Coronary artery (tissue), 2 donors: Measurements from ENCODE around the gene IGSF8.
"Not testable (repeated sequence)": the region's sequence is repeated elsewhere in the genome, so short reads cannot be mapped to it uniquely, and the experiment has no call there.

Experiments used
- DNase-seq: peaks from one replicate; pipeline ENCODE4 v3.0.0-alpha.2; 2017; ENCODE audit warnings: low spot score
- H3K27ac ChIP-seq, 2 donors: fragments of 200-600 bp; sonication (generic); one replicate each; pipeline ENCODE4 v1.5.1; 2016 to 2019
- H3K4me3 ChIP-seq: fragments of 200-600 bp; sonication (generic); 2 replicates; pipeline ENCODE4 v1.5.1; 2016; ENCODE audit warnings: mild to moderate bottlenecking, moderate library complexity
- TF ChIP-seq, protein P1 (sequence below): fragments of 200-600 bp; sonication (generic); IDR thresholded peaks from one replicate; pipeline ENCODE4 v1.5.1; 2019; ENCODE audit warnings: antibody characterized with exemption

The IGSF8 gene

DNA sequence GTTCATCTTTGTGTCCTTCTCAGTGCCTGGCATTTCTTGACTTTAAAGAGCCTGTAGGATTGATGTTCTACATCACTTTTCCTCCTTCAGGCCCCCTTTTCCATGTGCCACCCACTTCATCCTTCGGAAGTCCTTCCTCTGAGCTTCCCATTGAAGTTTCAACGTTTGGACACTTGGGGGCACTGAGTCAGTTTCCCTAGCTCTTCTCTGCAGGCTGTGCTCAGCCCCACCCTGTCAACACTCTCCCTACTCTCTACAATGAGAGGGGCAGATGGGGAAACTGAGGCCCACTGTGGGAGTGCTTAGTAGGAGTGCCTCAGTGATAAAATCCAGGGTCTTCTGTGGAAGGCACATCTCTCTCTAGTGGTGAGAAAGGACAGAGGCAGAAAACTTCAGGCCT, 40.3 kb downstream of the IGSF8 start:
- no peak for DNase-seq
- TF ChIP-seq, protein P1, sequence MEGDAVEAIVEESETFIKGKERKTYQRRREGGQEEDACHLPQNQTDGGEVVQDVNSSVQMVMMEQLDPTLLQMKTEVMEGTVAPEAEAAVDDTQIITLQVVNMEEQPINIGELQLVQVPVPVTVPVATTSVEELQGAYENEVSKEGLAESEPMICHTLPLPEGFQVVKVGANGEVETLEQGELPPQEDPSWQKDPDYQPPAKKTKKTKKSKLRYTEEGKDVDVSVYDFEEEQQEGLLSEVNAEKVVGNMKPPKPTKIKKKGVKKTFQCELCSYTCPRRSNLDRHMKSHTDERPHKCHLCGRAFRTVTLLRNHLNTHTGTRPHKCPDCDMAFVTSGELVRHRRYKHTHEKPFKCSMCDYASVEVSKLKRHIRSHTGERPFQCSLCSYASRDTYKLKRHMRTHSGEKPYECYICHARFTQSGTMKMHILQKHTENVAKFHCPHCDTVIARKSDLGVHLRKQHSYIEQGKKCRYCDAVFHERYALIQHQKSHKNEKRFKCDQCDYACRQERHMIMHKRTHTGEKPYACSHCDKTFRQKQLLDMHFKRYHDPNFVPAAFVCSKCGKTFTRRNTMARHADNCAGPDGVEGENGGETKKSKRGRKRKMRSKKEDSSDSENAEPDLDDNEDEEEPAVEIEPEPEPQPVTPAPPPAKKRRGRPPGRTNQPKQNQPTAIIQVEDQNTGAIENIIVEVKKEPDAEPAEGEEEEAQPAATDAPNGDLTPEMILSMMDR: no peak
- H3K4me3 ChIP-seq: no peak overlapping the region
- no peak overlapping the region for H3K27ac ChIP-seq

DNA sequence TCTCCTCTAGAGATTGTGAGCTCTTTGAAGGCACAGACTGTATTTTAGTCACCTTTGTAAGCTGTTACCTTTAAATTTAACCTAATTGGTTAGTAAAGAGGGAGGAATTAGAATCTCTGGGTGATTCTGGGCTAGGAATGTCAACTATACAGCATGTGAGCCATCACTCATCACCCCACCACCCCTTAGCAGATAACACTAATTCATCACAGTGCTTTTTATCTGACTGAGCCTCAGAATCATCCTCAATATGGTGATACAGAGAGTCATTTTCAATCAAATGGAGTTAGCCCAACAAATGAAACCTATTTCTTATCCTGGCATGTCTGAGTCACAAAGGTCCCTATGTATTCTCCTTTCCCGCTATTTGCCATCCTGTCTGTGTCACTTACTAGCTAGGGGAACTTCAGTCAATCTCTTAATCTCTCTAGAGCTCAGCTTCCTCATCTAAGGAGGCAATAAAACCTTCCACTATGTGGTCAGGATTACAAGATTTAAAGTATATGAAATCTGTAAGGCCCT, 41.7 kb downstream of the IGSF8 start:
- Histone ChIP-seq H3K4me3 (no peak overlapping the region), H3K27ac (no peak overlapping the region)
- TF ChIP-seq, protein P1: no peak
- no peak for DNase-seq

- TF ChIP-seq, protein P1: no peak
- Histone ChIP-seq H3K27ac (no peak overlapping the region), H3K4me3 (no peak overlapping the region)
- no peak for DNase-seq
Measured at GRCh38 chr1:160053548-160054365, 44.7 kb downstream of the IGSF8 start.

GRCh38 chr1:160052936-160053335, 45.5 kb downstream of the IGSF8 start:
- TF ChIP-seq, protein P1: no peak
- no peak for DNase-seq
- H3K27ac ChIP-seq: no peak overlapping the region
- no peak overlapping the region for H3K4me3 ChIP-seq

- H3K4me3 ChIP-seq: no peak overlapping the region
- TF ChIP-seq, protein P1: no peak
- H3K27ac ChIP-seq: no peak overlapping the region
- DNase-seq: no peak
Measured at GRCh38 chr1:160050619-160051018, 47.8 kb downstream of the IGSF8 start.

DNA sequence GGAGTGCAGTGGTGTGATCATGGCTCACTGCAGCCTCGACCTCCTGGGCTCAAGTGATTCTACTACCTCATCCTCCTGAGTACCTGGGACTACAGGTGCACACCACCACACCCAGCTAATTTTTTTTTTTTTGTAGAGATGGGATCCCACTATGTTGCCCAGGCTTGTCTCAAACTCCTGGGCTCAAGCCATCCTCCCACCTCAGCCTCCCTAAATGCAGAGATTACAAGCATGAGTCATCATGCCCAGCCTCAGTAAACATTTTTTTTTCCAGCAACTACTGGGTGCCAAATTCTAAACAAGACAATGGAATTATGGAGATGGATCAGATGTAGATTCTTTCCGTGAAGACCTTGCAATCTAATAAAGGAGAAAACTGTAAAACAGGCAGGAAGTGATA, 48.2 kb downstream of the IGSF8 start:
- not testable (repeated sequence) for H3K27ac ChIP-seq, H3K4me3 ChIP-seq, DNase-seq

GRCh38 chr1:160049101-160049500, 49.3 kb downstream of the IGSF8 start:
- no peak overlapping the region for H3K27ac ChIP-seq
- TF ChIP-seq, protein P1: no peak
- no peak for DNase-seq
- no peak overlapping the region for H3K4me3 ChIP-seq
